Right atrium auricular region (tissue), 2 donors: Measurements from ENCODE around the gene KIFC1. TPM values are rescaled to one million over a fixed set of nuclear protein-coding genes. Genes with fewer than 3 reads are reported as not detected.

Experiments
- DNase-seq: peaks from one replicate; pipeline ENCODE4 v3.0.0-alpha.2; 2019; ENCODE audit warnings: low spot score
- H3K27ac ChIP-seq, 2 donors: fragments of 200-600 bp; sonication (generic); 1 replicate in 1 of 2; 2 replicates in 1 of 2; pipeline ENCODE4 v1.5.1; 2016 to 2019
- H3K27me3 ChIP-seq, 2 donors: fragments of 200-600 bp; sonication (generic); one replicate each; pipeline versions ENCODE4 v1.5.1 to v1.6.0; 2017 to 2019
- H3K36me3 ChIP-seq: fragments of 200-600 bp; sonication (generic); one replicate; pipeline ENCODE4 v1.5.1; 2016
- H3K4me1 ChIP-seq, 2 donors: fragments of 200-600 bp; sonication (generic); one replicate each; pipeline versions ENCODE4 v1.5.1 to v1.6.0; 2017 to 2019
- H3K4me3 ChIP-seq, 2 donors: fragments of 200-600 bp; sonication (generic); 1 replicate in 1 of 2; 2 replicates in 1 of 2; pipeline ENCODE4 v1.5.1; 2017 to 2019; ENCODE audit warnings: mild to moderate bottlenecking in 1 of 2, moderate library complexity in 1 of 2
- H3K9me3 ChIP-seq, 2 donors: fragments of 200-600 bp; sonication (generic); one replicate each; pipeline ENCODE4 v1.5.1; 2019
- total RNA-seq, 2 donors: library from RNA; depleted of rRNA; stranded (reverse); fragments of >200 nt; gene quantifications; one replicate each; pipeline ENCODE4 v1.1.0, GENCODE V29; 2016
- TF ChIP-seq, protein P1 (sequence below), 2 donors: fragments of 200-600 bp; sonication (generic); IDR thresholded peaks; one replicate each; pipeline ENCODE4 v1.5.1; 2019; ENCODE audit warnings: antibody characterized with exemption in 2 of 2

Gene KIFC1
- total RNA-seq, 2 donors from 2014 or later = 0.59 to 1.6 TPM

DNA sequence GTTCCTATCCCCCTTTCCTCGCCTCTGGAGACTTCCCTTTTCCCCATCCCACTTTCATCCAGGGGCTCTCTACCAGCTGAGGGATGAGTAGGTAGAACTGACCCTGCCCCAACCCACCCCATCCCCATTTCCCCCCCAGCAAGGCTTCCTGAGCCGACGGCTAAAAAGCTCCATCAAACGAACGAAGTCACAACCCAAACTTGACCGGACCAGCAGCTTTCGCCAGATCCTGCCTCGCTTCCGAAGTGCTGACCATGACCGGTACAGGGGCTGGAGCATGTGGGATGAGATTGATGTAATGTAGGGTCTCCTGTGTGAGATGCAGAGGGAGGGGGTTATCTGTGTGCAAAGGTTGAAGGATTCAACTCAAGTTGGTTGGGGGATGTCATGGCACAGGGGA, 40.9 kb downstream of the KIFC1 start:
- H3K36me3 ChIP-seq = peaks cover 21% of the 10 kb centered on the region
- TF ChIP-seq, protein P1, sequence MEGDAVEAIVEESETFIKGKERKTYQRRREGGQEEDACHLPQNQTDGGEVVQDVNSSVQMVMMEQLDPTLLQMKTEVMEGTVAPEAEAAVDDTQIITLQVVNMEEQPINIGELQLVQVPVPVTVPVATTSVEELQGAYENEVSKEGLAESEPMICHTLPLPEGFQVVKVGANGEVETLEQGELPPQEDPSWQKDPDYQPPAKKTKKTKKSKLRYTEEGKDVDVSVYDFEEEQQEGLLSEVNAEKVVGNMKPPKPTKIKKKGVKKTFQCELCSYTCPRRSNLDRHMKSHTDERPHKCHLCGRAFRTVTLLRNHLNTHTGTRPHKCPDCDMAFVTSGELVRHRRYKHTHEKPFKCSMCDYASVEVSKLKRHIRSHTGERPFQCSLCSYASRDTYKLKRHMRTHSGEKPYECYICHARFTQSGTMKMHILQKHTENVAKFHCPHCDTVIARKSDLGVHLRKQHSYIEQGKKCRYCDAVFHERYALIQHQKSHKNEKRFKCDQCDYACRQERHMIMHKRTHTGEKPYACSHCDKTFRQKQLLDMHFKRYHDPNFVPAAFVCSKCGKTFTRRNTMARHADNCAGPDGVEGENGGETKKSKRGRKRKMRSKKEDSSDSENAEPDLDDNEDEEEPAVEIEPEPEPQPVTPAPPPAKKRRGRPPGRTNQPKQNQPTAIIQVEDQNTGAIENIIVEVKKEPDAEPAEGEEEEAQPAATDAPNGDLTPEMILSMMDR (IDR thresholded peaks at IDR 0.05) = no peak
- H3K4me3 ChIP-seq = no peak overlapping the region
- no peaks in the 10 kb centered on the region for H3K27me3 ChIP-seq
- no peaks in the 10 kb centered on the region for H3K9me3 ChIP-seq
- H3K4me1 ChIP-seq = peaks cover 0 to 54% of the 10 kb centered on the region in 2 donors
- DNase-seq = no peak
- H3K27ac ChIP-seq = peak overlapping the region; percentile 64 to 76

DNA sequence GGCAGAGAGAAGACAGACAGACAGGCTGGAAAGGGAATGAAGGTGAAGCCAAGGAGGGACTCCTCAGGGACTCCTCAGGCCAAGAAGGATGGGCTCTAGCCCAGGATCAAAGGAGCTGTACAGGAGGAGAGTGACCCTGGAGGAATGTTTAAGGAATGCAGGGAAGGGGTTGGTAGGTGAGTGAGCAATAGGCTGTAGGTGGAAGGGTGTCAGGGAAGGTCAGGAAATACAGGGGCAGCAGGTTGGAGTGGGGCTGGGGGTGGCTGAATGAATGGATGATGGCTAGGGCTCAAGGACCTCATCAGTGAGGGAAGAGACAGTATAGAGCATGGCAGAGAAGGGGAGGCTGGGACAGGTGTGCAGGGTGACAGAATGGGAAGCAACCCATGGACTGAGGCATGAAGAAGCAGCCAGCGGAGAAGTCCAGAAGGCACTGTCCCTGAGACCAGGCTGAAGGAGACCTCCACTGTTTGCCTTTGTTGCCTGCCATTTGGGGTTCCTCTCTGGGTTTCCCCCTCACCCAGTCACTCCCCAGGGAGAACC, 41.4 kb downstream of the KIFC1 start:
- Histone ChIP-seq H3K27ac (peak overlapping the region; percentile 64 to 76), H3K4me3 (no peak overlapping the region), H3K27me3 (no peaks in the 10 kb centered on the region), H3K9me3 (no peaks in the 10 kb centered on the region), H3K4me1 (peaks cover 0 to 54% of the 10 kb centered on the region in 2 donors), H3K36me3 (peaks cover 26% of the 10 kb centered on the region)
- DNase-seq = no peak
- TF ChIP-seq, protein P1 (IDR thresholded peaks at IDR 0.05) = no peak

- DNase-seq = no peak
- peaks cover 32% of the 10 kb centered on the region for H3K36me3 ChIP-seq
- H3K27ac ChIP-seq = peak overlapping the region; percentile 64 to 76
- H3K9me3 ChIP-seq = no peaks in the 10 kb centered on the region
- TF ChIP-seq, protein P1 (IDR thresholded peaks at IDR 0.05) = no peak
- peaks cover 0 to 48% of the 10 kb centered on the region in 2 donors for H3K4me1 ChIP-seq
- H3K27me3 ChIP-seq = no peaks in the 10 kb centered on the region
- no peak overlapping the region for H3K4me3 ChIP-seq
Observed at GRCh38 chr6:33433544-33434191, 42.0 kb downstream of the KIFC1 start.

DNA sequence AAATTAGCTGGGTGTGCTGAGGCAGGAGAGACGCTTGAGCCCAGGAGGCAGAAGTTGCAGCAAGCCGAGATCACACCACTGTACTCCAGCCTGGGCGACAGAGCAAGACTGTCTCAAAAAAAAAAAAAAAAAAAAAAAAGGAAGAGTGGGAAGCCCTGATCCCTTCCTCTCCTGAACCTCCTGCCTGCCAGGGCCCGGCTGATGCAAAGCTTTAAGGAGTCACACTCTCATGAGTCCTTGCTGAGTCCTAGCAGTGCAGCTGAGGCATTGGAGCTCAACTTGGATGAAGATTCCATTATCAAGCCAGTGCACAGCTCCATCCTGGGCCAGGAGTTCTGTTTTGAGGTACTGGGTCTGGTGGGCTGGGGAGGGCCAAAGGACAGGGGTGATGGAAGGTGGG, 43.3 kb downstream of the KIFC1 start:
- Histone ChIP-seq H3K4me1 (peaks cover 0 to 35% of the 10 kb centered on the region in 2 donors), H3K9me3 (no peaks in the 10 kb centered on the region), H3K36me3 (peaks cover 33% of the 10 kb centered on the region), H3K4me3 (no peak overlapping the region), H3K27ac (no peak overlapping the region), H3K27me3 (no peaks in the 10 kb centered on the region)
- no peak for DNase-seq
- TF ChIP-seq, protein P1 (IDR thresholded peaks at IDR 0.05) = no peak

GRCh38 chr6:33437666-33438065, 46.0 kb downstream of the KIFC1 start:
- H3K27me3 ChIP-seq = no peaks in the 10 kb centered on the region

More at GRCh38 chr6:33437666-33438065, 46.0 kb downstream of the KIFC1 start:
- Histone ChIP-seq H3K27ac (no peak overlapping the region), H3K9me3 (no peaks in the 10 kb centered on the region), H3K4me3 (no peak overlapping the region), H3K4me1 (peaks cover 0 to 12% of the 10 kb centered on the region in 2 donors), H3K36me3 (peaks cover 42% of the 10 kb centered on the region)
- DNase-seq = no peak
- TF ChIP-seq, protein P1 (IDR thresholded peaks at IDR 0.05) = no peak
